SIG-M5 treated with dmso at 0.1 percent for 504 hours (cell line): ENCODE data around the gene GALNT9.
"Not testable (repeated sequence)": the region's sequence is repeated elsewhere in the genome, so short reads cannot be mapped to it uniquely, and the experiment has no call there.

ENCODE experiments used
- DNase-seq: peaks from one replicate; lab custom pipeline; 2025; ENCODE audit not compliant: unreplicated experiment; lab: John Stamatoyannopoulos, UW

GALNT9 gene

GRCh38 chr12:132329036-132329719 is at the start of gene GALNT9:
Gene GALNT9, minus strand, starts transcription at chr12:132329589. Its CDS starts 386 bp downstream, at chr12:132329203.
- no peak for DNase-seq

- DNase-seq = not testable (repeated sequence)
Measured at GRCh38 chr12:132379057-132379456, 49.7 kb upstream of the GALNT9 start.

GRCh38 chr12:132377147-132377546 is 47.8 kb upstream of the GALNT9 start:
- no peak for DNase-seq

GRCh38 chr12:132376464-132376830 is 47.1 kb upstream of the GALNT9 start:
- no peak for DNase-seq

GRCh38 chr12:132375747-132376463 is 46.5 kb upstream of the GALNT9 start:
- DNase-seq = no peak

- no peak for DNase-seq
Measured at GRCh38 chr12:132374612-132375445, 45.4 kb upstream of the GALNT9 start.

- no peak for DNase-seq
Measured at GRCh38 chr12:132373901-132374611, 44.7 kb upstream of the GALNT9 start.

- no peak for DNase-seq
Measured at GRCh38 chr12:132367852-132368251, 38.5 kb upstream of the GALNT9 start.

GRCh38 chr12:132367071-132367851 is 37.9 kb upstream of the GALNT9 start:
- no peak for DNase-seq

GRCh38 chr12:132366341-132366861 is 37.0 kb upstream of the GALNT9 start:
- no peak for DNase-seq

GRCh38 chr12:132365226-132365625 is 35.8 kb upstream of the GALNT9 start:
- DNase-seq = no peak

GRCh38 chr12:132364348-132364902 is 35.0 kb upstream of the GALNT9 start:
- no peak for DNase-seq

- no peak for DNase-seq
Measured at GRCh38 chr12:132363661-132364347, 34.4 kb upstream of the GALNT9 start.

- DNase-seq = no peak
Measured at GRCh38 chr12:132362996-132363660, 33.7 kb upstream of the GALNT9 start.

GRCh38 chr12:132360906-132361777 is 31.8 kb upstream of the GALNT9 start:
- no peak for DNase-seq

- DNase-seq = no peak
Measured at GRCh38 chr12:132360410-132360809, 31.0 kb upstream of the GALNT9 start.

- DNase-seq = no peak
Measured at GRCh38 chr12:132359971-132360370, 30.6 kb upstream of the GALNT9 start.

- no peak for DNase-seq
Measured at GRCh38 chr12:132359551-132359950, 30.2 kb upstream of the GALNT9 start.
